Stimulated activated naive B cell treated with anti-CD40 and anti-IgM and Interleukin-4, amounts not matched to agents 10 μg/mL and 1 μg/mL and 100 μg/mL, for 72 hours (primary cell): Measurements from ENCODE around the gene POU2F2.
"Not testable (repeated sequence)": the region's sequence is repeated elsewhere in the genome, so short reads cannot be mapped to it uniquely, and the experiment has no call there.

Source experiments
- ATAC-seq, 2 donors: fragments of 150-1000 bp; cut with Tn5 transposase; replicated peaks; 2 replicates each; pipeline ENCODE4 v1.10.0; 2021; ENCODE audit warnings: moderate library complexity in 1 of 2
- DNase-seq: peaks from one replicate; pipeline ENCODE4 v3.0.0; 2021
- H3K27ac Mint-ChIP-seq: one replicate; pipeline ENCODE4 v1.8.0; 2022; ENCODE audit warnings: mild to moderate bottlenecking, mixed read lengths
- H3K27me3 Mint-ChIP-seq, 2 donors: one replicate each; pipeline ENCODE4 v1.8.0; 2022; ENCODE audit warnings: mixed read lengths in 2 of 2
- H3K36me3 Mint-ChIP-seq, 2 donors: one replicate each; pipeline ENCODE4 v1.8.0; 2022; ENCODE audit warnings: mixed read lengths in 2 of 2, mild to moderate bottlenecking in 1 of 2
- H3K4me1 Mint-ChIP-seq, 2 donors: one replicate each; pipeline ENCODE4 v1.8.0; 2022; ENCODE audit warnings: mixed read lengths in 2 of 2, mild to moderate bottlenecking in 1 of 2
- H3K4me3 Mint-ChIP-seq, 2 donors: one replicate each; pipeline ENCODE4 v1.8.0; 2022; ENCODE audit warnings: mild to moderate bottlenecking in 2 of 2, mixed read lengths in 2 of 2, moderate library complexity in 1 of 2
- H3K9me3 Mint-ChIP-seq, 2 donors: one replicate each; pipeline ENCODE4 v1.8.0; 2022; ENCODE audit warnings: mixed read lengths in 2 of 2, mild to moderate bottlenecking in 1 of 2

POU2F2 gene

GRCh38 chr19:42048992-42049391 lies 83.3 kb downstream of the POU2F2 start:
- Mint-ChIP-seq H3K27ac (peak overlapping the region; percentile 28), H3K4me3 (peak overlapping the region; percentile 33 to 51), H3K27me3 (no peaks in the 10 kb centered on the region), H3K4me1 (peaks cover 5 to 9% of the 10 kb centered on the region in 2 donors), H3K9me3 (no peaks in the 10 kb centered on the region), H3K36me3 (no peaks in the 10 kb centered on the region)
- no peak for DNase-seq
- peak in 1 of 2 donors; percentile 32 for ATAC-seq

DNA sequence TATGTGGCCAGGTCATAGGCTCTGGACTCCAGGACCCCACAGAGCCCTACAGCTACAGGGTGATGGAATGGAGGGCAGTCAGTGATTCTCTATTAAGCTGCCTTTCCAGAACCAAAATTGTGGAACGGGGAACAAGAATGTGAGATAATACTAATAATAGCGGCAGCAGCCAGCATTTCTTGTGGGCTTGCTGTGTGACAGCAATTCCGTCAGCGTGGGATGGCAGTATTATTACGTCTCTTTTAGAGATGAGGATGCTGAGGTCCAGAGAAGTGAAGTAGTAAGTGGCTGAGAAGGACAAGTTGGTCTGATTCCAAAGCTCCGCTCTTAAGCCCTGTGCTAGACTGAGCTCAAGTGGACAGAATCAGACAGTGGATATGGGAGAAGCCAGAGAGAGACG lies 86.7 kb downstream of the POU2F2 start:
- Mint-ChIP-seq H3K9me3 (no peaks in the 10 kb centered on the region), H3K27me3 (no peaks in the 10 kb centered on the region), H3K36me3 (no peaks in the 10 kb centered on the region), H3K4me1 (peaks cover 5 to 9% of the 10 kb centered on the region in 2 donors), H3K27ac (no peak overlapping the region), H3K4me3 (no peak overlapping the region)
- ATAC-seq = no peak
- DNase-seq = no peak

- H3K4me3 Mint-ChIP-seq = no peak overlapping the region
- H3K36me3 Mint-ChIP-seq = no peaks in the 10 kb centered on the region
- no peak overlapping the region for H3K27ac Mint-ChIP-seq
- H3K4me1 Mint-ChIP-seq = no peaks in the 10 kb centered on the region
- no peaks in the 10 kb centered on the region for H3K27me3 Mint-ChIP-seq
- no peak for ATAC-seq
- no peak for DNase-seq
- no peaks in the 10 kb centered on the region for H3K9me3 Mint-ChIP-seq
These were observed 89.6 kb downstream of the POU2F2 start for GRCh38 chr19:42042455-42043170.

GRCh38 chr19:42040491-42040890 lies 91.8 kb downstream of the POU2F2 start:
- not testable (repeated sequence) for H3K4me1 Mint-ChIP-seq, H3K4me3 Mint-ChIP-seq

GRCh38 chr19:42040031-42040430 lies 92.2 kb downstream of the POU2F2 start:
- Mint-ChIP-seq H3K4me1 (peaks cover under 1% of the 10 kb centered on the region in 2 donors), H3K36me3 (no peaks in the 10 kb centered on the region), H3K27ac (peak overlapping the region; percentile 10), H3K27me3 (no peaks in the 10 kb centered on the region), H3K4me3 (no peak overlapping the region), H3K9me3 (no peaks in the 10 kb centered on the region)
- ATAC-seq (peak in 1 of 2 donors; percentile 34), DNase-seq (no peak)

More at GRCh38 chr19:42040491-42040890, 91.8 kb downstream of the POU2F2 start:
- DNase-seq, ATAC-seq, H3K36me3 Mint-ChIP-seq, H3K27ac Mint-ChIP-seq, H3K27me3 Mint-ChIP-seq, H3K9me3 Mint-ChIP-seq: not testable (repeated sequence)

- no peaks in the 10 kb centered on the region for H3K27me3 Mint-ChIP-seq
- H3K27ac Mint-ChIP-seq = no peak overlapping the region
- no peaks in the 10 kb centered on the region for H3K9me3 Mint-ChIP-seq
- DNase-seq = no peak
- no peaks in the 10 kb centered on the region for H3K36me3 Mint-ChIP-seq
- H3K4me1 Mint-ChIP-seq = peaks cover 7 to 9% of the 10 kb centered on the region in 2 donors
- no peak for ATAC-seq
- H3K4me3 Mint-ChIP-seq = no peak overlapping the region
These were observed 93.6 kb downstream of the POU2F2 start for GRCh38 chr19:42038666-42039065.

GRCh38 chr19:42037649-42038048 lies 94.6 kb downstream of the POU2F2 start:
- Mint-ChIP-seq H3K4me1 (peaks cover 7 to 9% of the 10 kb centered on the region in 2 donors), H3K9me3 (no peaks in the 10 kb centered on the region), H3K4me3 (no peak overlapping the region), H3K36me3 (no peaks in the 10 kb centered on the region), H3K27ac (no peak overlapping the region), H3K27me3 (no peaks in the 10 kb centered on the region)
- DNase-seq (no peak), ATAC-seq (no peak)
